ENCODE data around the gene RARG.

Gene RARG

DNA sequence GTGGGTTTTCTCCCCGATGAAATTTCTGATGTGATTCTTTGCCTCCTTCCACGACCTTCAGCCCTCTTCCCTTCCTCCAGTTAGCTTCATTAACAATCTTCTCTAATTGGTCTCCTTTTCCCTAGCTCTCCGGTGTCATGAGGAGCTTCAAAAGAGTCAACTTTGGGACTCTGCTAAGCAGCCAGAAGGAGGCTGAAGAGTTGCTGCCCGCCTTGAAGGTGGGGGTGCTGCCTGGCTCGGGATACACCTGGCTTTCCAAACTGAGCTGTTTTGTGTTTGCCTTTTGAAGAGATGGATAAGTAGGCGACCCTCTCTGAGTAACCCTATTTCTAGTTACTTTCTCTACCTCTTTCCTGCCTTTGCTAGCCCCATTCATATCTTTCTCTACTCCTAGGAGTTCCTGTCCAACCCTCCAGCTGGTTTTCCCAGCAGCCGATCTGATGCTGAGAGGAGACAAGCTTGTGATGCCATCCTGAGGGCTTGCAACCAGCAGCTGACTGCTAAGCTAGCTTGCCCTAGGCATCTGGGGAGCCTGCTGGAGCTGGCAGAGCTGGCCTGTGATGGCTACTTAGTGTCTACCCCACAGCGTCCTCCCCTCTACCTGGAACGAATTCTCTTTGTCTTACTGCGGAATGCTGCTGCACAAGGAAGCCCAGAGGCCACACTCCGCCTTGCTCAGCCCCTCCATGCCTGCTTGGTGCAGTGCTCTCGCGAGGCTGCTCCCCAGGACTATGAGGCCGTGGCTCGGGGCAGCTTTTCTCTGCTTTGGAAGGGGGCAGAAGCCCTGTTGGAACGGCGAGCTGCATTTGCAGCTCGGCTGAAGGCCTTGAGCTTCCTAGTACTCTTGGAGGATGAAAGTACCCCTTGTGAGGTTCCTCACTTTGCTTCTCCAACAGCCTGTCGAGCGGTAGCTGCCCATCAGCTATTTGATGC lies 36.9 kb upstream of the RARG start:
- no peak for TF ChIP-seq CTCF (IDR thresholded peaks at IDR 0.05; ENCODE audit: low read depth, low read length, missing control alignments)
- no peak for DNase-seq (ENCODE audit: extremely low read depth, low read depth)
- peak overlapping the region; percentile 81 for H3K4me3 ChIP-seq (replicated peaks; ENCODE audit: low read depth, low read length)

DNA sequence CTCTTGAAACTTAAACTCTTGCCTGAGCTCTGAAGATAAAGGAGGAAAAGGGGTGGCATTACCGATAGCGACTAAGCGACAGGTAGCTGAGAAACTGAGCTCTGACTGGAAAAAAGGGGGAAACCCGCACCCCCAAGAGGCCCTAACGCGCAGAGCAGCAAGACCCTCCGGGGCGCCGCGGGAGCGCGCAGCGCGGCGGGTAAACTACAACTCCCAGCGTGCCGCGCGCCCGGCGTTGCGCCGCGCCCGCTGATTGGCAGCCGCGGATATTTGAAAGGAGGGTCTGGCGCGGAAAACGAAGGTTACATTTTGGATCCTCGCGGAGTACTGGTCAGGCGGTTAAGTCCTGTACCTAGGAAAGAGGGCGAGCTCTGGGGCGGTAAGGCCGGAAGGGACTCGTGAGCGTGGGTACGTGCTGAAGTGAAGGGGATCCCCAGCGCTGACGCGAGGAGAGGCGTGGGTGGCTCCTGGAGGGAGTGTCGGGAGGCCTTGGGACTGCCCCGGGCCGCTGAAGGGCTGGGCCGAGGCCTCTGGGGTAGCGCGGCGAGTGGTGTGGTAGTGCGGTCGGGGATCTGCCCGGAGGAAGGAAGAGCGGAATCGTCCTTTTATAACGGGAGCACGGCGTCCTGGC lies 36.1 kb upstream of the RARG start, which contains the start of gene ESPL1:
Gene ESPL1 (plus strand): TSS at position 301 of the 631 bp plus-strand sequence. CDS start 468 bp downstream, outside the sequence.
- no peak for DNase-seq (ENCODE audit: extremely low read depth, low read depth)
- H3K4me3 ChIP-seq (replicated peaks; ENCODE audit: low read depth, low read length) = peak within 1 kb of the TSS; percentile 81
- peak; percentile 47 for TF ChIP-seq CTCF (IDR thresholded peaks at IDR 0.05; ENCODE audit: low read depth, low read length, missing control alignments)

- no peak for TF ChIP-seq CTCF (IDR thresholded peaks at IDR 0.05; ENCODE audit: low read depth, low read length, missing control alignments)
- H3K4me3 ChIP-seq (replicated peaks; ENCODE audit: low read depth, low read length) = peak overlapping the region; percentile 81
- DNase-seq (ENCODE audit: extremely low read depth, low read depth) = no peak
Measured at GRCh38 chr12:53267306-53267998, 35.4 kb upstream of the RARG start.

GRCh38 chr12:53265783-53266182 lies 33.8 kb upstream of the RARG start:
- TF ChIP-seq CTCF (IDR thresholded peaks at IDR 0.05; ENCODE audit: low read depth, low read length, missing control alignments) = no peak
- DNase-seq (ENCODE audit: extremely low read depth, low read depth) = no peak
- H3K4me3 ChIP-seq (replicated peaks; ENCODE audit: low read depth, low read length) = no peak overlapping the region

GRCh38 chr12:53259891-53260290 lies 27.9 kb upstream of the RARG start:
- no peak for DNase-seq (ENCODE audit: extremely low read depth, low read depth)
- TF ChIP-seq CTCF (IDR thresholded peaks at IDR 0.05; ENCODE audit: low read depth, low read length, missing control alignments) = no peak
- H3K4me3 ChIP-seq (replicated peaks; ENCODE audit: low read depth, low read length) = no peak overlapping the region

Data from HFF-Myc (cell line).